Breast epithelium (tissue), 3 donors: ENCODE data around the gene CLSTN2.

Experiments
- POLR2A ChIP-seq: fragments of 450-650 bp; IDR thresholded peaks from one replicate; pipeline ENCODE4 v1.6.1; 2016; ENCODE audit warnings: antibody characterized with exemption, mild to moderate bottlenecking, moderate library complexity
- POLR2AphosphoS5 ChIP-seq, 3 donors: sonication (generic); formaldehyde crosslinking; IDR thresholded peaks; one replicate each; pipeline ENCODE4 v1.6.1; 2017; ENCODE audit warnings: antibody characterized with exemption in 3 of 3
- TF ChIP-seq, protein P1 (sequence below), 3 donors: fragments of 450-650 bp; IDR thresholded peaks; one replicate each; pipeline ENCODE4 v1.5.1; 2016 to 2017; ENCODE audit warnings: antibody characterized with exemption in 3 of 3, mild to moderate bottlenecking in 3 of 3, moderate library complexity in 3 of 3

DNA sequence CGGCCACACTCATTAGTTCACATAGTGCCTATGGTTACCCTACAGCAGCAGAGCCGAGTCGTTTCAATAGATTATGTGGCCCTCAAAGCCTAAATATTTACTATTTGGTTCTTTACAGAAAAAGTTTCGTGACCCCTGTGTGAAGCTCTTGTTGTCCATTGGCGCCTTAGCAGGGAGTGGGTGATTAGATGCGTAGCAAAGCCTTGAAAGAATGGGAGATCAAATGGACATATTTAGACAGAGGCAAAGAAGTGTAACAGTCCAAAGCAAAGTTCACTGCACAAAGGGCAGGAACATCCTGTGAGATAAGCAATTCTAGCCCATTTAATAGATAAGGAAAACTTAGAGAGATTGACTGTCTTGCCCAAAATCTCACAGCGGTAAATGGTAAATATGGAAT, 495.5 kb downstream of the CLSTN2 start:
- TF ChIP-seq POLR2AphosphoS5 (IDR thresholded peaks at IDR 0.05) (no peak), POLR2A (no peak)
- TF ChIP-seq, protein P1, sequence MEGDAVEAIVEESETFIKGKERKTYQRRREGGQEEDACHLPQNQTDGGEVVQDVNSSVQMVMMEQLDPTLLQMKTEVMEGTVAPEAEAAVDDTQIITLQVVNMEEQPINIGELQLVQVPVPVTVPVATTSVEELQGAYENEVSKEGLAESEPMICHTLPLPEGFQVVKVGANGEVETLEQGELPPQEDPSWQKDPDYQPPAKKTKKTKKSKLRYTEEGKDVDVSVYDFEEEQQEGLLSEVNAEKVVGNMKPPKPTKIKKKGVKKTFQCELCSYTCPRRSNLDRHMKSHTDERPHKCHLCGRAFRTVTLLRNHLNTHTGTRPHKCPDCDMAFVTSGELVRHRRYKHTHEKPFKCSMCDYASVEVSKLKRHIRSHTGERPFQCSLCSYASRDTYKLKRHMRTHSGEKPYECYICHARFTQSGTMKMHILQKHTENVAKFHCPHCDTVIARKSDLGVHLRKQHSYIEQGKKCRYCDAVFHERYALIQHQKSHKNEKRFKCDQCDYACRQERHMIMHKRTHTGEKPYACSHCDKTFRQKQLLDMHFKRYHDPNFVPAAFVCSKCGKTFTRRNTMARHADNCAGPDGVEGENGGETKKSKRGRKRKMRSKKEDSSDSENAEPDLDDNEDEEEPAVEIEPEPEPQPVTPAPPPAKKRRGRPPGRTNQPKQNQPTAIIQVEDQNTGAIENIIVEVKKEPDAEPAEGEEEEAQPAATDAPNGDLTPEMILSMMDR (IDR thresholded peaks at IDR 0.05), result no peak
